ENCODE data around the gene DRICH1.
A peak's percentile ranks its signal among the peaks of the same experiment; 100 is the strongest.
"Not testable (repeated sequence)": the region's sequence is repeated elsewhere in the genome, so short reads cannot be mapped to it uniquely, and the experiment has no call there.

The DRICH1 gene

GRCh38 chr22:23575601-23576000 lies 56.5 kb downstream of the DRICH1 start:
- Histone ChIP-seq H3K27ac (ENCODE audit: low read depth, low read length, severe bottlenecking) (no peak overlapping the region), H3K9me3 (ENCODE audit: control insufficient read depth, low read length) (no peaks in the 10 kb centered on the region), H3K4me3 (ENCODE audit: extremely low read depth, insufficient read depth, low read length, poor library complexity, severe bottlenecking) (no peak overlapping the region), H3K36me3 (ENCODE audit: control insufficient read depth, insufficient read depth, low read length) (no peaks in the 10 kb centered on the region), H3K4me1 (ENCODE audit: control insufficient read depth, insufficient read depth, low read length, poor library complexity, severe bottlenecking) (no peaks in the 10 kb centered on the region)
- WGBS, 2 experiments (ENCODE audit: insufficient coverage in 2 of 2), result 93 to 97% methylated on average over 4 of the region's 4 CpGs

GRCh38 chr22:23574877-23575276 lies 57.2 kb downstream of the DRICH1 start:
- Histone ChIP-seq H3K9me3 (ENCODE audit: control insufficient read depth, low read length) (no peaks in the 10 kb centered on the region), H3K27ac (ENCODE audit: low read depth, low read length, severe bottlenecking) (no peak overlapping the region), H3K36me3 (ENCODE audit: control insufficient read depth, insufficient read depth, low read length) (no peaks in the 10 kb centered on the region), H3K4me3 (ENCODE audit: extremely low read depth, insufficient read depth, low read length, poor library complexity, severe bottlenecking) (no peak overlapping the region), H3K4me1 (ENCODE audit: control insufficient read depth, insufficient read depth, low read length, poor library complexity, severe bottlenecking) (no peaks in the 10 kb centered on the region)
- 76 to 78% methylated on average over 6 of the region's 8 CpGs for WGBS, 2 experiments (ENCODE audit: insufficient coverage in 2 of 2)

- Histone ChIP-seq H3K36me3 (ENCODE audit: control insufficient read depth, insufficient read depth, low read length) (no peaks in the 10 kb centered on the region), H3K4me3 (ENCODE audit: extremely low read depth, insufficient read depth, low read length, poor library complexity, severe bottlenecking) (no peak overlapping the region), H3K9me3 (ENCODE audit: control insufficient read depth, low read length) (no peaks in the 10 kb centered on the region), H3K27ac (ENCODE audit: low read depth, low read length, severe bottlenecking) (no peak overlapping the region), H3K4me1 (ENCODE audit: control insufficient read depth, insufficient read depth, low read length, poor library complexity, severe bottlenecking) (no peaks in the 10 kb centered on the region)
- WGBS, 2 experiments (ENCODE audit: insufficient coverage in 2 of 2), result 81 to 88% methylated on average over 1 to 2 of the region's 4 CpGs
Observed at GRCh38 chr22:23574371-23574811, 57.7 kb downstream of the DRICH1 start.

- WGBS, 2 experiments (ENCODE audit: insufficient coverage in 2 of 2), result 62 to 64% methylated on average over 5 of the region's 8 CpGs
- not testable (repeated sequence) for H3K4me1 ChIP-seq (ENCODE audit: control insufficient read depth, insufficient read depth, low read length, poor library complexity, severe bottlenecking); H3K9me3 ChIP-seq (ENCODE audit: control insufficient read depth, low read length); H3K4me3 ChIP-seq (ENCODE audit: extremely low read depth, insufficient read depth, low read length, poor library complexity, severe bottlenecking); H3K36me3 ChIP-seq (ENCODE audit: control insufficient read depth, insufficient read depth, low read length); H3K27ac ChIP-seq (ENCODE audit: low read depth, low read length, severe bottlenecking)
Observed at GRCh38 chr22:23573701-23574235, 58.4 kb downstream of the DRICH1 start.

GRCh38 chr22:23573106-23573505 lies 59.0 kb downstream of the DRICH1 start:
- 85 to 86% methylated on average over 5 to 11 of the region's 13 CpGs for WGBS, 2 experiments (ENCODE audit: insufficient coverage in 2 of 2)
- H3K4me1 ChIP-seq (ENCODE audit: control insufficient read depth, insufficient read depth, low read length, poor library complexity, severe bottlenecking); H3K4me3 ChIP-seq (ENCODE audit: extremely low read depth, insufficient read depth, low read length, poor library complexity, severe bottlenecking); H3K9me3 ChIP-seq (ENCODE audit: control insufficient read depth, low read length); H3K36me3 ChIP-seq (ENCODE audit: control insufficient read depth, insufficient read depth, low read length); H3K27ac ChIP-seq (ENCODE audit: low read depth, low read length, severe bottlenecking): not testable (repeated sequence)

- H3K36me3 ChIP-seq (ENCODE audit: control insufficient read depth, insufficient read depth, low read length), result no peaks in the 10 kb centered on the region
- H3K9me3 ChIP-seq (ENCODE audit: control insufficient read depth, low read length), result no peaks in the 10 kb centered on the region
- peaks cover 6% of the 10 kb centered on the region for H3K4me1 ChIP-seq (ENCODE audit: control insufficient read depth, insufficient read depth, low read length, poor library complexity, severe bottlenecking)
- WGBS, 2 experiments (ENCODE audit: insufficient coverage in 2 of 2), result 81 to 84% methylated on average over 3 to 4 of the region's 4 CpGs
- H3K4me3 ChIP-seq (ENCODE audit: extremely low read depth, insufficient read depth, low read length, poor library complexity, severe bottlenecking), result no peak overlapping the region
- no peak overlapping the region for H3K27ac ChIP-seq (ENCODE audit: low read depth, low read length, severe bottlenecking)
Observed at GRCh38 chr22:23571486-23571885, 60.6 kb downstream of the DRICH1 start.

GRCh38 chr22:23570681-23571080 lies 61.4 kb downstream of the DRICH1 start:
- Histone ChIP-seq H3K36me3 (ENCODE audit: control insufficient read depth, insufficient read depth, low read length) (no peaks in the 10 kb centered on the region), H3K27ac (ENCODE audit: low read depth, low read length, severe bottlenecking) (no peak overlapping the region), H3K9me3 (ENCODE audit: control insufficient read depth, low read length) (no peaks in the 10 kb centered on the region), H3K4me1 (ENCODE audit: control insufficient read depth, insufficient read depth, low read length, poor library complexity, severe bottlenecking) (peaks cover 10% of the 10 kb centered on the region), H3K4me3 (ENCODE audit: extremely low read depth, insufficient read depth, low read length, poor library complexity, severe bottlenecking) (no peak overlapping the region)
- 95 to 97% methylated on average over 8 of the region's 8 CpGs for WGBS, 2 experiments (ENCODE audit: insufficient coverage in 2 of 2)

- WGBS, 2 experiments (ENCODE audit: insufficient coverage in 2 of 2), result 94 to 95% methylated on average over 10 of the region's 10 CpGs
- peaks cover 10% of the 10 kb centered on the region for H3K4me1 ChIP-seq (ENCODE audit: control insufficient read depth, insufficient read depth, low read length, poor library complexity, severe bottlenecking)
- H3K9me3 ChIP-seq (ENCODE audit: control insufficient read depth, low read length), result no peaks in the 10 kb centered on the region
- no peak overlapping the region for H3K27ac ChIP-seq (ENCODE audit: low read depth, low read length, severe bottlenecking)
- H3K36me3 ChIP-seq (ENCODE audit: control insufficient read depth, insufficient read depth, low read length), result no peaks in the 10 kb centered on the region
- H3K4me3 ChIP-seq (ENCODE audit: extremely low read depth, insufficient read depth, low read length, poor library complexity, severe bottlenecking), result no peak overlapping the region
Observed at GRCh38 chr22:23569716-23570115, 62.4 kb downstream of the DRICH1 start.

- Histone ChIP-seq H3K4me1 (ENCODE audit: control insufficient read depth, insufficient read depth, low read length, poor library complexity, severe bottlenecking) (peaks cover 10% of the 10 kb centered on the region), H3K36me3 (ENCODE audit: control insufficient read depth, insufficient read depth, low read length) (no peaks in the 10 kb centered on the region), H3K27ac (ENCODE audit: low read depth, low read length, severe bottlenecking) (no peak overlapping the region), H3K4me3 (ENCODE audit: extremely low read depth, insufficient read depth, low read length, poor library complexity, severe bottlenecking) (no peak overlapping the region), H3K9me3 (ENCODE audit: control insufficient read depth, low read length) (no peaks in the 10 kb centered on the region)
- WGBS, 2 experiments (ENCODE audit: insufficient coverage in 2 of 2), result 93 to 95% methylated on average over 8 of the region's 8 CpGs
Observed at GRCh38 chr22:23569291-23569690, 62.8 kb downstream of the DRICH1 start.

GRCh38 chr22:23566705-23567475 lies 65.2 kb downstream of the DRICH1 start:
- 63 to 85% methylated on average over 19 to 28 of the region's 37 CpGs for WGBS, 2 experiments (ENCODE audit: insufficient coverage in 2 of 2)
- H3K27ac ChIP-seq (ENCODE audit: low read depth, low read length, severe bottlenecking), result no peak overlapping the region
- peak overlapping the region; percentile 51 for H3K4me3 ChIP-seq (ENCODE audit: extremely low read depth, insufficient read depth, low read length, poor library complexity, severe bottlenecking)

More at GRCh38 chr22:23566705-23567475, 65.2 kb downstream of the DRICH1 start:
- H3K36me3 ChIP-seq (ENCODE audit: control insufficient read depth, insufficient read depth, low read length), result no peaks in the 10 kb centered on the region
- H3K4me1 ChIP-seq (ENCODE audit: control insufficient read depth, insufficient read depth, low read length, poor library complexity, severe bottlenecking), result peaks cover 10% of the 10 kb centered on the region
- H3K9me3 ChIP-seq (ENCODE audit: control insufficient read depth, low read length), result no peaks in the 10 kb centered on the region

Data from mesodermal cell (in vitro differentiated cells).